H1 (cell line): ENCODE measurements around the gene UBE2O. TPM values are rescaled to one million over a fixed set of nuclear protein-coding genes. Genes with fewer than 3 reads are reported as not detected.

Experiments used
- CTCF ChIA-PET: fragments of 300-600 bp; sonication (Branson Sonifier 250); formaldehyde crosslinking; loops from one replicate; lab custom pipeline; 2021; ENCODE audit not compliant: partially characterized antibody; lab: Charles Lee
- POLR2A ChIA-PET: fragments of 300-600 bp; sonication (Branson Sonifier 250); formaldehyde crosslinking; loops from one replicate; lab custom pipeline; 2021; ENCODE audit warnings: inconsistent platforms; ENCODE audit not compliant: partially characterized antibody; lab: Charles Lee
- DNase-seq, 2 experiments: peaks; one replicate each; pipeline versions ENCODE4 v3.0.0 to v3.0.0-alpha.2; 2010 to 2022; ENCODE audit warnings: low spot score in 2 of 2, low read depth in 1 of 2, mixed read lengths in 1 of 2
- FAIRE-seq: peaks from 2 replicates; lab custom pipeline; 2011; peaks lifted over from hg19 to GRCh38; lab: Jason Lieb, UNC
- H2AFZ ChIP-seq: 2 replicates; pipeline ENCODE4 v1.8.1; 2012; ENCODE audit warnings: low read length, inconsistent platforms
- H2AK5ac ChIP-seq: 2 replicates; pipeline ENCODE4 v1.6.1; 2013; ENCODE audit warnings: low read depth, low read length
- H2BK120ac ChIP-seq: replicated peaks from 2 replicates; pipeline ENCODE3; 2013; ENCODE audit warnings: low read depth, low read length, inconsistent platforms
- H2BK12ac ChIP-seq: 2 replicates; pipeline ENCODE4 v1.6.1; 2013; ENCODE audit warnings: low read depth, low read length
- H2BK15ac ChIP-seq: 2 replicates; pipeline ENCODE4 v1.6.1; 2013; ENCODE audit warnings: low read length
- H2BK20ac ChIP-seq: 2 replicates; pipeline ENCODE4 v1.6.1; 2013; ENCODE audit warnings: low read length
- H2BK5ac ChIP-seq: 2 replicates; pipeline ENCODE4 v1.6.1; 2013; ENCODE audit warnings: low read depth, low read length
- H3K14ac ChIP-seq: 2 replicates; pipeline ENCODE4 v1.6.1; 2013; ENCODE audit warnings: inconsistent platforms; ENCODE audit not compliant: insufficient read length
- H3K18ac ChIP-seq: 2 replicates; pipeline ENCODE4 v1.6.1; 2013; ENCODE audit warnings: low read length; ENCODE audit errors: extremely low read depth
- H3K23ac ChIP-seq: 2 replicates; pipeline ENCODE4 v1.6.1; 2013; ENCODE audit warnings: inconsistent platforms; ENCODE audit not compliant: insufficient read length
- H3K23me2 ChIP-seq: 2 replicates; pipeline ENCODE4 v1.6.1; 2013; ENCODE audit warnings: low read depth, low read length
- H3K27ac ChIP-seq: 2 replicates; pipeline ENCODE4 v1.6.1; 2011; ENCODE audit warnings: low read depth, low read length, inconsistent platforms
- H3K27me3 ChIP-seq, 4 experiments: replicated peaks in 1 of 4; 1 replicate in 1 of 4; 2 replicates in 3 of 4; pipeline versions ENCODE4 v1.6.1 to v1.8.1; 2011 to 2013; ENCODE audit warnings: low read length in 3 of 4, mild to moderate bottlenecking in 3 of 4, inconsistent platforms in 2 of 4, mixed read lengths in 2 of 4, moderate library complexity in 1 of 4; ENCODE audit not compliant: control insufficient read depth in 3 of 4, insufficient read depth in 3 of 4; ENCODE audit errors: extremely low read depth in 1 of 4
- H3K36me3 ChIP-seq, 4 experiments: 2 replicates each; pipeline versions ENCODE4 v1.6.1 to v1.8.1; 2011 to 2013; ENCODE audit warnings: mild to moderate bottlenecking in 4 of 4, low read length in 3 of 4, moderate library complexity in 2 of 4, control low read depth in 1 of 4, inconsistent platforms in 1 of 4; ENCODE audit not compliant: insufficient read depth in 4 of 4, control insufficient read depth in 2 of 4
- H3K4ac ChIP-seq: replicated peaks from 2 replicates; pipeline ENCODE3; 2013; ENCODE audit warnings: low read length, low read depth, mixed read lengths, inconsistent platforms; ENCODE audit not compliant: insufficient read length
- H3K4me1 ChIP-seq, 4 experiments: replicated peaks in 1 of 4; 1 replicate in 1 of 4; 2 replicates in 3 of 4; pipeline versions ENCODE4 v1.6.1 to v1.8.1; 2011 to 2013; ENCODE audit warnings: low read length in 3 of 4, inconsistent platforms in 2 of 4, mixed read lengths in 1 of 4; ENCODE audit not compliant: insufficient read depth in 4 of 4, control insufficient read depth in 3 of 4
- H3K4me2 ChIP-seq, 2 experiments: 2 replicates each; pipeline versions ENCODE4 v1.6.1 to v1.8.1; 2011 to 2013; ENCODE audit warnings: low read depth in 2 of 2, low read length in 2 of 2, control low read depth in 1 of 2, inconsistent platforms in 1 of 2, mild to moderate bottlenecking in 1 of 2; ENCODE audit not compliant: insufficient read depth in 1 of 2
- H3K4me3 ChIP-seq, 4 experiments: fragments of 200-600, 300-600 bp in 1 of 4; sonication (generic), shearing (Covaris generic), sonication (Bioruptor Twin) in 1 of 4; 2 replicates each; pipeline versions ENCODE4 v1.5.1 to v1.8.1; 2011 to 2016; ENCODE audit warnings: low read length in 4 of 4, low read depth in 3 of 4, control low read depth in 2 of 4, inconsistent platforms in 2 of 4, mild to moderate bottlenecking in 2 of 4, mixed read lengths in 1 of 4, moderate library complexity in 1 of 4; ENCODE audit not compliant: insufficient read depth in 2 of 4; ENCODE audit errors: extremely low read depth in 1 of 4
- H3K56ac ChIP-seq: replicated peaks from 2 replicates; pipeline ENCODE3; 2013; ENCODE audit warnings: low read depth, mild to moderate bottlenecking, mixed read lengths, low read length, inconsistent platforms; ENCODE audit not compliant: insufficient read length
- H3K79me1 ChIP-seq: 2 replicates; pipeline ENCODE4 v1.6.1; 2013; ENCODE audit warnings: low read depth, low read length, control low read depth
- H3K79me2 ChIP-seq, 2 experiments: 2 replicates each; pipeline versions ENCODE4 v1.6.1 to v1.8.1; 2012 to 2013; ENCODE audit warnings: low read length in 2 of 2, mild to moderate bottlenecking in 2 of 2, inconsistent platforms in 1 of 2; ENCODE audit not compliant: insufficient read depth in 2 of 2, control insufficient read depth in 1 of 2
- H3K9ac ChIP-seq, 4 experiments: replicated peaks in 1 of 4; 1 replicate in 1 of 4; 2 replicates in 3 of 4; pipeline versions ENCODE4 v1.6.1 to v1.8.1; 2011 to 2013; ENCODE audit warnings: low read depth in 3 of 4, low read length in 3 of 4, control low read depth in 2 of 4, mild to moderate bottlenecking in 2 of 4, moderate library complexity in 2 of 4, inconsistent platforms in 1 of 4; ENCODE audit errors: extremely low read depth in 1 of 4
- H3K9me3 ChIP-seq, 2 experiments: 2 replicates each; pipeline versions ENCODE4 v1.6.1 to v1.8.1; 2012 to 2013; ENCODE audit warnings: mild to moderate bottlenecking in 2 of 2, moderate library complexity in 2 of 2, control low read depth in 1 of 2, inconsistent platforms in 1 of 2, low read depth in 1 of 2, low read length in 1 of 2, mixed read lengths in 1 of 2; ENCODE audit not compliant: insufficient read depth in 2 of 2
- H4K20me1 ChIP-seq, 2 experiments: replicated peaks in 1 of 2; 2 replicates each; pipeline versions ENCODE3 to v1.8.1; 2011 to 2013; ENCODE audit warnings: inconsistent platforms in 2 of 2, low read length in 2 of 2, mild to moderate bottlenecking in 1 of 2; ENCODE audit not compliant: insufficient read depth in 2 of 2, control insufficient read depth in 1 of 2
- H4K5ac ChIP-seq: 2 replicates; pipeline ENCODE4 v1.6.1; 2013; ENCODE audit warnings: low read length, low read depth, mixed read lengths, inconsistent platforms; ENCODE audit not compliant: insufficient read length
- H4K8ac ChIP-seq: 2 replicates; pipeline ENCODE4 v1.8.0; 2013; ENCODE audit warnings: mild to moderate bottlenecking, moderate library complexity, low read length, inconsistent platforms; ENCODE audit not compliant: insufficient read depth; ENCODE audit errors: extremely low read depth
- H4K91ac ChIP-seq: replicated peaks from 2 replicates; pipeline ENCODE3; 2013; ENCODE audit warnings: low read length, mixed read lengths, inconsistent platforms; ENCODE audit not compliant: insufficient read length
- ATF3 ChIP-seq: IDR thresholded peaks from 2 replicates; pipeline ENCODE4 v1.6.1; 2011; ENCODE audit warnings: low read depth, mild to moderate bottlenecking, low read length; ENCODE audit not compliant: insufficient read depth
- CTBP2 ChIP-seq: IDR thresholded peaks from 2 replicates; pipeline ENCODE4 v1.7.0; 2011; ENCODE audit warnings: borderline replicate concordance, mild to moderate bottlenecking, moderate library complexity, mixed read lengths, low read length; ENCODE audit not compliant: insufficient read depth, insufficient read length
- CTCF ChIP-seq, 3 experiments: IDR thresholded peaks; 1 replicate in 2 of 3; 2 replicates in 1 of 3; pipeline versions ENCODE4 v1.5.1 to v1.6.1; 2011; ENCODE audit warnings: low read length in 3 of 3, mild to moderate bottlenecking in 3 of 3, inconsistent platforms in 2 of 3, low read depth in 1 of 3, moderate library complexity in 1 of 3; ENCODE audit not compliant: insufficient read depth in 1 of 3; ENCODE audit errors: control extremely low read depth in 1 of 3
- E2F6 ChIP-seq: IDR thresholded peaks from 2 replicates; pipeline ENCODE4 v1.6.1; 2012; ENCODE audit warnings: inconsistent platforms
- JUN ChIP-seq: IDR thresholded peaks from 2 replicates; pipeline ENCODE4 v1.6.1; 2011; ENCODE audit warnings: low read depth, mild to moderate bottlenecking, improper control_type of control experiment, low read length
- KDM1A ChIP-seq: fragments of 200-600, 300-600 bp; sonication (generic); IDR thresholded peaks from 2 replicates; pipeline ENCODE4 v1.7.1; 2016; ENCODE audit warnings: mild to moderate bottlenecking, low read length, borderline replicate concordance
- POLR2AphosphoS5 ChIP-seq: IDR thresholded peaks from 2 replicates; pipeline ENCODE4 v1.6.1; 2011; ENCODE audit warnings: low read depth, low read length
- SP4 ChIP-seq: IDR thresholded peaks from 2 replicates; pipeline ENCODE4 v1.6.1; 2012; ENCODE audit warnings: low read length, inconsistent platforms
- WGBS, 2 experiments: shearing (Covaris generic) in 1 of 2; methylation state at CpG; one replicate each; pipeline versions ENCODE4 v1.1.6 to v1.1.7; 2013 to 2015; ENCODE audit warnings: low lambda C conversion rate in 2 of 2, mixed read lengths in 2 of 2, inconsistent platforms in 1 of 2, low coverage in 1 of 2, missing lambda C conversion rate in 1 of 2; ENCODE audit not compliant: insufficient replicate concordance in 2 of 2, insufficient coverage in 1 of 2, insufficient read length in 1 of 2; ENCODE audit errors: extremely low coverage in 1 of 2, missing lambda C conversion rate in 1 of 2; 5-methylcytosine and 5-hydroxymethylcytosine counted together
- polyA plus RNA-seq, 7 experiments: library from polyadenylated mRNA; depleted of rRNA in 3 of 7; stranded (reverse) in 5 of 7; unstranded in 2 of 7; fragments of >200 nt in 5 of 7; fragments of 200-250 nt in 2 of 7; gene quantifications; 1 replicate in 5 of 7; 2 replicates in 1 of 7; 4 replicates in 1 of 7; pipeline versions ENCODE4 v1.2.1 to v1.2.3, GENCODE V29; 2011 to 2013; ENCODE audit warnings: missing spikeins in 2 of 7, mixed read lengths in 2 of 7
- total RNA-seq: library from RNA; stranded (reverse); fragmentation: NEBNext Ultra II Directional; extraction: Animal tissue kit (Norgen Biotek cat#: 25700); gene quantifications from 2 replicates; pipeline ENCODE4 v1.2.1, GENCODE V29; 2021

UBE2O gene
- total and polyA plus RNA-seq, 2 of the 8 experiments (the other 6 are each of a cell fraction or from before 2014, with no cell fraction given) = 24.4 to 63.0 TPM

- ChIA-PET POLR2A (no interaction called here), CTCF (interaction anchor here (0.8 to 11.0 kb wide), 4 partner anchors 13 to 51 kb away, joined by 3 to 192 read pairs (median 36); partner anchors contain the start of gene RHBDF2)
- Histone ChIP-seq H3K14ac (no peak overlapping the region), H3K4me1 (peaks cover 0 to 6% (median 0%) of the 10 kb centered on the region in 4 experiments; a peak in 2 of 7 replicates), H4K20me1 (peaks cover 0 to 6% of the 10 kb centered on the region in 2 experiments), H3K27ac (no peak overlapping the region), H3K4me2 (no peak overlapping the region), H4K91ac (no peak overlapping the region), H3K27me3 (no peaks in the 10 kb centered on the region), H2AK5ac (no peak overlapping the region), H3K9me3 (no peaks in the 10 kb centered on the region), H2BK5ac (no peak overlapping the region), H3K56ac (no peak overlapping the region), H4K5ac (no peak overlapping the region), H3K9ac (no peak overlapping the region), H3K4me3 (no peak overlapping the region), H3K18ac (no peak overlapping the region), H3K36me3 (peaks cover 0 to 10% (median 0%) of the 10 kb centered on the region in 4 experiments; a peak in 2 of 8 replicates), H3K23ac (no peak overlapping the region), H3K79me1 (no peaks in the 10 kb centered on the region), H3K79me2 (no peaks in the 10 kb centered on the region), H2BK20ac (no peak overlapping the region), H2BK120ac (no peak overlapping the region), H4K8ac (0 out of 2 replicates have a peak overlapping the region, but pooled peaks have one; percentile 25), H3K4ac (no peak overlapping the region), H2BK15ac (no peak overlapping the region), H2BK12ac (no peak overlapping the region), H2AFZ (no peak overlapping the region), H3K23me2 (no peaks in the 10 kb centered on the region)
- DNase-seq (no peak), FAIRE-seq (no peak)
- WGBS, 2 experiments = 93% methylated on average over 30 of the region's 35 CpGs; no CpG with 5 or more reads in 1 of the 2 experiments
- no peak for TF ChIP-seq CTCF (IDR thresholded peaks at IDR 0.05; ENCODE audit: control extremely low read depth in 1 of 3, insufficient read depth in 1 of 3, low read depth in 1 of 3, low read length in 3 of 3)
- no peak for TF ChIP-seq SP4
- no peak for TF ChIP-seq JUN
- no peak for TF ChIP-seq E2F6
- TF ChIP-seq CTBP2 = no peak
- no peak for TF ChIP-seq KDM1A
- no peak for TF ChIP-seq ATF3
- no peak for TF ChIP-seq POLR2AphosphoS5
Measured at GRCh38 chr17:76471498-76472257, 18.7 kb upstream of the UBE2O start.
